IMR-90 (cell line): Measurements from ENCODE around the gene NUP93. TPM values are rescaled to one million over a fixed set of nuclear protein-coding genes. Genes with fewer than 3 reads are reported as not detected.

Experiments used
- ATAC-seq: fragments of 200-7000 bp; cut with Tn5 transposase; 2 replicates; pipeline ENCODE4 v1.9.1; 2020; ENCODE audit warnings: low read depth, mild to moderate bottlenecking, moderate library complexity
- BruUV-seq: library from RNA; stranded (reverse); fragments of 400-500 nt; replicated peaks from 2 replicates; lab custom pipeline; 2021; lab: Mats Ljungman, UMichigan
- CTCF ChIA-PET: fragments of 300-600 bp; formaldehyde crosslinking; extraction: SDS; loops from one replicate; lab custom pipeline; 2021; ENCODE audit warnings: antibody characterized with exemption; lab: Yijun Ruan, JAX
- POLR2A ChIA-PET: fragments of 300-600 bp; sonication (Branson Sonifier 250); formaldehyde crosslinking; loops from one replicate; lab custom pipeline; 2022; ENCODE audit warnings: antibody characterized with exemption; ENCODE audit not compliant: unreplicated experiment; lab: Charles Lee
- DNase-seq: peaks from one replicate; pipeline ENCODE4 v3.0.0; 2013
- H2AFZ ChIP-seq: replicated peaks from 2 replicates; pipeline ENCODE3; 2013; ENCODE audit warnings: low read length, mild to moderate bottlenecking; ENCODE audit not compliant: poor library complexity
- H2AK5ac ChIP-seq: 2 replicates; pipeline ENCODE4 v1.6.1; 2013; ENCODE audit warnings: low read depth, low read length, inconsistent platforms
- H2AK9ac ChIP-seq: replicated peaks from 2 replicates; pipeline ENCODE3; 2013; ENCODE audit warnings: mild to moderate bottlenecking, low read depth, low read length, moderate library complexity; ENCODE audit not compliant: poor library complexity
- H2BK120ac ChIP-seq: 2 replicates; pipeline ENCODE4 v1.6.1; 2013; ENCODE audit warnings: low read depth, low read length, inconsistent platforms
- H2BK15ac ChIP-seq: 3 replicates; pipeline ENCODE4 v1.6.1; 2013; ENCODE audit warnings: low read depth, low read length, inconsistent platforms
- H2BK20ac ChIP-seq: 2 replicates; pipeline ENCODE4 v1.6.1; 2013; ENCODE audit warnings: low read depth, mild to moderate bottlenecking, inconsistent platforms, low read length, moderate library complexity
- H2BK5ac ChIP-seq: 2 replicates; pipeline ENCODE4 v1.6.1; 2013; ENCODE audit warnings: mild to moderate bottlenecking, low read depth, low read length, inconsistent platforms; ENCODE audit not compliant: poor library complexity, severe bottlenecking
- H3K14ac ChIP-seq: replicated peaks from 2 replicates; pipeline ENCODE4 v1.6.1; 2013; ENCODE audit warnings: low read depth, low read length, inconsistent platforms
- H3K18ac ChIP-seq: 2 replicates; pipeline ENCODE4 v1.6.1; 2013; ENCODE audit warnings: low read depth, low read length, control low read depth
- H3K23ac ChIP-seq: 2 replicates; pipeline ENCODE4 v1.6.1; 2013; ENCODE audit warnings: low read depth, low read length, inconsistent platforms
- H3K27ac ChIP-seq: 2 replicates; pipeline ENCODE4 v1.5.1; 2013; ENCODE audit warnings: mild to moderate bottlenecking, control low read depth, low read length; ENCODE audit not compliant: insufficient read depth
- H3K27me3 ChIP-seq: 2 replicates; pipeline ENCODE4 v1.6.1; 2013; ENCODE audit warnings: low read length; ENCODE audit not compliant: control insufficient read depth, insufficient read depth
- H3K36me3 ChIP-seq: 2 replicates; pipeline ENCODE4 v1.6.1; 2013; ENCODE audit warnings: low read length, mixed read lengths; ENCODE audit not compliant: control insufficient read depth, insufficient read depth
- H3K4ac ChIP-seq: 2 replicates; pipeline ENCODE4 v1.6.1; 2013; ENCODE audit warnings: low read depth, low read length, inconsistent platforms
- H3K4me1 ChIP-seq: 2 replicates; pipeline ENCODE4 v1.6.1; 2013; ENCODE audit warnings: low read length, mixed read lengths; ENCODE audit not compliant: control insufficient read depth, insufficient read depth
- H3K4me2 ChIP-seq: 2 replicates; pipeline ENCODE4 v1.6.1; 2013; ENCODE audit warnings: low read depth, mild to moderate bottlenecking, control low read depth, low read length, moderate library complexity
- H3K4me3 ChIP-seq: 2 replicates; pipeline ENCODE4 v1.5.1; 2013; ENCODE audit warnings: low read depth, mild to moderate bottlenecking, control low read depth, low read length, moderate library complexity; ENCODE audit not compliant: insufficient read depth
- H3K56ac ChIP-seq: 2 replicates; pipeline ENCODE4 v1.6.1; 2013; ENCODE audit warnings: low read length, inconsistent platforms; ENCODE audit not compliant: insufficient read depth; ENCODE audit errors: extremely low read depth
- H3K79me1 ChIP-seq, 2 experiments: 2 replicates each; pipeline ENCODE4 v1.6.1; 2013; ENCODE audit warnings: low read length in 2 of 2, inconsistent platforms in 1 of 2, low read depth in 1 of 2
- H3K9ac ChIP-seq: 2 replicates; pipeline ENCODE4 v1.6.1; 2013; ENCODE audit warnings: low read depth, low read length, control low read depth
- H3K9me1 ChIP-seq: 2 replicates; pipeline ENCODE4 v1.6.1; 2013; ENCODE audit warnings: low read length, inconsistent platforms; ENCODE audit not compliant: insufficient read depth
- H3K9me3 ChIP-seq: 2 replicates; pipeline ENCODE4 v1.6.1; 2013; ENCODE audit warnings: low read length; ENCODE audit not compliant: control insufficient read depth, insufficient read depth
- H4K20me1 ChIP-seq: 2 replicates; pipeline ENCODE4 v1.6.1; 2013; ENCODE audit warnings: low read length, inconsistent platforms; ENCODE audit not compliant: insufficient read depth
- H4K5ac ChIP-seq: 2 replicates; pipeline ENCODE4 v1.6.1; 2013; ENCODE audit warnings: mild to moderate bottlenecking, low read depth, low read length, control low read depth
- H4K8ac ChIP-seq, 2 experiments: 2 replicates each; pipeline ENCODE4 v1.6.1; 2013; ENCODE audit warnings: low read depth in 2 of 2, low read length in 2 of 2, control low read depth in 1 of 2, inconsistent platforms in 1 of 2
- H4K91ac ChIP-seq: 2 replicates; pipeline ENCODE4 v1.6.1; 2013; ENCODE audit warnings: low read depth, low read length, inconsistent platforms; ENCODE audit not compliant: insufficient read depth
- BHLHE40 ChIP-seq: fragments of 150-350 bp; IDR thresholded peaks from 2 replicates; pipeline ENCODE4 v1.6.1; 2016; ENCODE audit warnings: mild to moderate bottlenecking, low read depth, low read length
- CEBPB ChIP-seq: IDR thresholded peaks from 2 replicates; pipeline ENCODE4 v1.6.1; 2012; ENCODE audit warnings: low read depth, low read length, improper control_type of control experiment
- CHD1 ChIP-seq: IDR thresholded peaks from 2 replicates; pipeline ENCODE4 v1.6.1; 2012; ENCODE audit warnings: low read depth, low read length, improper control_type of control experiment
- MAFK ChIP-seq: IDR thresholded peaks from 2 replicates; pipeline ENCODE4 v1.6.1; 2012; ENCODE audit warnings: low read depth, low read length, improper control_type of control experiment
- MAZ ChIP-seq: IDR thresholded peaks from 2 replicates; pipeline ENCODE4 v1.6.1; 2012; ENCODE audit warnings: low read depth, mild to moderate bottlenecking, low read length, improper control_type of control experiment, moderate library complexity, borderline replicate concordance
- MXI1 ChIP-seq: IDR thresholded peaks from 2 replicates; pipeline ENCODE4 v1.6.1; 2012; ENCODE audit warnings: low read depth, mild to moderate bottlenecking, low read length, moderate library complexity, borderline replicate concordance
- NFE2L2 ChIP-seq: fragments of 150-350 bp; IDR thresholded peaks from 2 replicates; pipeline ENCODE4 v1.6.1; 2016; ENCODE audit warnings: low read depth, mild to moderate bottlenecking, low read length
- POLR2A ChIP-seq: IDR thresholded peaks from 2 replicates; pipeline ENCODE4 v1.6.1; 2012; ENCODE audit warnings: mild to moderate bottlenecking, low read depth, low read length
- RAD21 ChIP-seq: IDR thresholded peaks from 2 replicates; pipeline ENCODE4 v1.6.1; 2012; ENCODE audit warnings: low read length, improper control_type of control experiment
- RCOR1 ChIP-seq: IDR thresholded peaks from 2 replicates; pipeline ENCODE4 v1.6.1; 2012; ENCODE audit warnings: mild to moderate bottlenecking, low read length, improper control_type of control experiment; ENCODE audit not compliant: insufficient replicate concordance
- RFX5 ChIP-seq: IDR thresholded peaks from 2 replicates; pipeline ENCODE4 v1.8.0; 2012; ENCODE audit warnings: low read depth, mild to moderate bottlenecking, low read length, moderate library complexity
- SMC3 ChIP-seq: fragments of 150-350 bp; IDR thresholded peaks from 2 replicates; pipeline ENCODE4 v1.6.1; 2016; ENCODE audit warnings: low read depth, mild to moderate bottlenecking, antibody characterized with exemption, low read length, moderate library complexity
- USF2 ChIP-seq: fragments of 150-350 bp; IDR thresholded peaks from 2 replicates; pipeline ENCODE4 v1.6.1; 2017; ENCODE audit warnings: mild to moderate bottlenecking, antibody characterized with exemption, low read length, low read depth
- WGBS, 2 experiments: methylation state at CpG; one replicate each; pipeline versions ENCODE4 v1.1.5 to v1.1.7; 2013; ENCODE audit warnings: missing lambda C conversion rate in 2 of 2; ENCODE audit not compliant: insufficient read length in 1 of 2; ENCODE audit errors: extremely low coverage in 2 of 2; 5-methylcytosine and 5-hydroxymethylcytosine counted together
- dilution Hi-C: fragments of 300-500 bp; cut with HindIII; formaldehyde crosslinking; loops from one replicate; pipeline ENCODE4 v1.14.3; 2018; ENCODE audit warnings: low sequenced_read_pairs; ENCODE audit not compliant: unreplicated experiment
- in situ Hi-C: fragments of 300-500 bp; cut with MboI; formaldehyde crosslinking; loops from 3 replicates; pipeline ENCODE4 v1.14.3; 2019; ENCODE audit warnings: low sequenced_read_pairs, inconsistent platforms, mixed read lengths
- intact Hi-C: fragments of 100-400 bp; cut with micrococcal nuclease; formaldehyde crosslinking; loops from 2 replicates; pipeline ENCODE4 v1.10.0; 2022
- polyA plus RNA-seq, 3 experiments: library from polyadenylated mRNA; depleted of rRNA; stranded (reverse); fragments of >200 nt; gene quantifications; 2 replicates each; pipeline ENCODE4 v1.2.3, GENCODE V29; 2012; ENCODE audit warnings: low replicate concordance in 1 of 3
- total RNA-seq: library from RNA; depleted of rRNA; stranded (reverse); fragments of >200 nt; gene quantifications from 2 replicates; pipeline ENCODE4 v1.2.3, GENCODE V29; 2012
- TF ChIP-seq, protein P1 (sequence below): fragments of 150-350 bp; IDR thresholded peaks from 2 replicates; pipeline ENCODE4 v1.6.1; 2016; ENCODE audit warnings: low read depth, mild to moderate bottlenecking, low read length, moderate library complexity, borderline replicate concordance

NUP93 gene
- total and polyA plus RNA-seq, 2 of the 4 experiments (the other 2 are of a cell fraction) = 54.6 to 72.6 TPM

DNA sequence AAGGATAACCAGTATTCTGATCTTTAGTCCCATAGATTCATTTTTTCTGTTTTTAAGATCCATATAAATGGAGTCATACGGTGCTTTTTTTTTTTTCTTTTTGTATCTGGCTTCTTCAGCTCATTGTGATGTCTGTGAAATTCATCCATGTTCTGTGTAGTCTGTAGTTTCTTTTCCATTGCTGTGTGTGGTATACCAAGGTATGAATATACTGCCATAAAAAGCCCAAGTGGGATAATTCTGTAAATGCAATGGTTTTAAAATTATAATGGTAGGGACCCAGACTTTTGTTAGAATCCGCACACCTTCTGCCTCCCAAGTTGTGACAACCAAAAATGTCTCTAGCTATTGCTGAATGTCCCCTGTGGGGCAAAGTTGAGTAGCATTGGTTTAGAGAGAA, 7.6 kb downstream of the NUP93 start:
- H2BK20ac ChIP-seq = no peak overlapping the region
- peaks cover 46 to 64% of the 10 kb centered on the region in 2 experiments for H3K79me1 ChIP-seq
- intact Hi-C loops (no loop called here), dilution Hi-C loops (no loop called here), in situ Hi-C loops (no loop called here)
- no peak overlapping the region for H3K23ac ChIP-seq
- no peak overlapping the region for H2AK5ac ChIP-seq
- H2AK9ac ChIP-seq = no peak overlapping the region
- H2AFZ ChIP-seq = no peak overlapping the region
- H3K36me3 ChIP-seq = peaks cover 2% of the 10 kb centered on the region; the same call in 1 of the 2 replicates
- no peak overlapping the region for H4K5ac ChIP-seq
- H3K4ac ChIP-seq = no peak overlapping the region
- peaks cover 4% of the 10 kb centered on the region; the same call in 1 of the 2 replicates for H3K4me1 ChIP-seq
- no peaks in the 10 kb centered on the region for H3K9me3 ChIP-seq
- no peak overlapping the region for H2BK15ac ChIP-seq
- no peak overlapping the region for H2BK5ac ChIP-seq
- no peak overlapping the region for H3K56ac ChIP-seq
- DNase-seq = no peak
- H3K4me3 ChIP-seq = no peak overlapping the region
- ChIA-PET CTCF (no interaction called here), POLR2A (no interaction called here)
- H4K8ac ChIP-seq = no peak overlapping the region
- no peak overlapping the region for H3K9ac ChIP-seq
- no peak overlapping the region for H4K91ac ChIP-seq
- no peak overlapping the region for H3K14ac ChIP-seq
- H3K27me3 ChIP-seq = no peaks in the 10 kb centered on the region
- ATAC-seq = no peak
- TF ChIP-seq, protein P1, sequence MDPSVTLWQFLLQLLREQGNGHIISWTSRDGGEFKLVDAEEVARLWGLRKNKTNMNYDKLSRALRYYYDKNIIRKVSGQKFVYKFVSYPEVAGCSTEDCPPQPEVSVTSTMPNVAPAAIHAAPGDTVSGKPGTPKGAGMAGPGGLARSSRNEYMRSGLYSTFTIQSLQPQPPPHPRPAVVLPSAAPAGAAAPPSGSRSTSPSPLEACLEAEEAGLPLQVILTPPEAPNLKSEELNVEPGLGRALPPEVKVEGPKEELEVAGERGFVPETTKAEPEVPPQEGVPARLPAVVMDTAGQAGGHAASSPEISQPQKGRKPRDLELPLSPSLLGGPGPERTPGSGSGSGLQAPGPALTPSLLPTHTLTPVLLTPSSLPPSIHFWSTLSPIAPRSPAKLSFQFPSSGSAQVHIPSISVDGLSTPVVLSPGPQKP = no peak
- TF ChIP-seq NFE2L2 (no peak), USF2 (no peak), RFX5 (no peak), MAFK (no peak), CHD1 (no peak), CEBPB (no peak), RCOR1 (no peak), BHLHE40 (no peak), RAD21 (no peak), MXI1 (no peak), MAZ (no peak), POLR2A (no peak), SMC3 (no peak)
- no peak overlapping the region for H2BK120ac ChIP-seq
- H3K18ac ChIP-seq = no peak overlapping the region
- H3K27ac ChIP-seq = no peak overlapping the region
- no TSS peak for BruUV-seq
- no peak overlapping the region for H3K4me2 ChIP-seq
- peaks cover 15% of the 10 kb centered on the region; the same call in 1 of the 2 replicates for H4K20me1 ChIP-seq
- WGBS, 2 experiments = no CpG with 5 or more reads among the region's 2 CpGs
- H3K9me1 ChIP-seq = peaks cover 10% of the 10 kb centered on the region
